Mesendoderm (in vitro differentiated cells): ENCODE results near the gene ELOVL5.

Experiments used
- DNase-seq: peaks from one replicate; pipeline ENCODE4 v3.0.0; 2013
- H2AK5ac ChIP-seq: 2 replicates; pipeline ENCODE4 v1.6.1; 2013; ENCODE audit warnings: low read length, inconsistent platforms
- H2BK120ac ChIP-seq: 2 replicates; pipeline ENCODE4 v1.6.1; 2013; ENCODE audit warnings: low read depth, mild to moderate bottlenecking, low read length, moderate library complexity, mixed read lengths
- H2BK15ac ChIP-seq: replicated peaks from 2 replicates; pipeline ENCODE4 v1.6.1; 2013; ENCODE audit warnings: low read depth, mild to moderate bottlenecking, moderate library complexity
- H2BK5ac ChIP-seq: 2 replicates; pipeline ENCODE4 v1.6.1; 2013; ENCODE audit warnings: low read length, inconsistent platforms
- H3K18ac ChIP-seq: 2 replicates; pipeline ENCODE4 v1.6.1; 2013; ENCODE audit warnings: mild to moderate bottlenecking, low read length, mixed read lengths
- H3K23ac ChIP-seq: one replicate; pipeline ENCODE4 v1.6.1; 2013; ENCODE audit warnings: low read length
- H3K27ac ChIP-seq: 2 replicates; pipeline ENCODE4 v1.5.1; 2013; ENCODE audit warnings: low read depth, mild to moderate bottlenecking, inconsistent platforms, low read length, moderate library complexity
- H3K27me3 ChIP-seq: 2 replicates; pipeline ENCODE4 v1.6.1; 2013; ENCODE audit warnings: low read length, control low read depth, mild to moderate bottlenecking, inconsistent platforms; ENCODE audit not compliant: insufficient read depth, poor library complexity
- H3K36me3 ChIP-seq: 2 replicates; pipeline ENCODE4 v1.6.1; 2013; ENCODE audit warnings: low read length, inconsistent platforms; ENCODE audit not compliant: control insufficient read depth, insufficient read depth
- H3K4ac ChIP-seq: one replicate; pipeline ENCODE4 v1.6.1; 2013; ENCODE audit warnings: low read depth, mild to moderate bottlenecking, low read length, moderate library complexity
- H3K4me1 ChIP-seq: 2 replicates; pipeline ENCODE4 v1.6.1; 2013; ENCODE audit warnings: low read depth, low read length, inconsistent platforms; ENCODE audit not compliant: control insufficient read depth
- H3K4me2 ChIP-seq: 2 replicates; pipeline ENCODE4 v1.6.1; 2013; ENCODE audit warnings: low read length
- H3K4me3 ChIP-seq: 2 replicates; pipeline ENCODE4 v1.5.1; 2013; ENCODE audit warnings: mild to moderate bottlenecking, low read length
- H3K56ac ChIP-seq: one replicate; pipeline ENCODE4 v1.6.1; 2013; ENCODE audit warnings: low read length
- H3K79me1 ChIP-seq: 2 replicates; pipeline ENCODE4 v1.6.1; 2013; ENCODE audit warnings: low read length, inconsistent platforms
- H3K79me2 ChIP-seq: 2 replicates; pipeline ENCODE4 v1.6.1; 2013; ENCODE audit warnings: mild to moderate bottlenecking, low read length; ENCODE audit not compliant: control insufficient read depth, insufficient read depth
- H3K9ac ChIP-seq: 2 replicates; pipeline ENCODE4 v1.6.1; 2013; ENCODE audit warnings: low read length, inconsistent platforms
- H4K5ac ChIP-seq: one replicate; pipeline ENCODE4 v1.6.1; 2013; ENCODE audit warnings: low read length
- H4K8ac ChIP-seq: one replicate; pipeline ENCODE4 v1.6.1; 2013; ENCODE audit warnings: low read depth, mild to moderate bottlenecking, control low read depth, low read length, moderate library complexity
- WGBS: extraction: QIAGEN DNeasy Blood & Tissue Kit; methylation state at CpG from one replicate; pipeline ENCODE4 v1.1.7; 2013; ENCODE audit warnings: low lambda C conversion rate, missing lambda C conversion rate; ENCODE audit not compliant: insufficient coverage; ENCODE audit errors: extremely low coverage; 5-methylcytosine and 5-hydroxymethylcytosine counted together

ELOVL5 gene

GRCh38 chr6:53333439-53334408, 15.0 kb downstream of the ELOVL5 start:
- WGBS: no CpG with 5 or more reads among the region's 5 CpGs
- H3K36me3 ChIP-seq: no peaks in the 10 kb centered on the region

GRCh38 chr6:53331678-53332077, 17.1 kb downstream of the ELOVL5 start:
- H3K4me1 ChIP-seq: peaks cover 15% of the 10 kb centered on the region
- no peak overlapping the region for H3K27ac ChIP-seq
- no peak overlapping the region for H3K18ac ChIP-seq
- H4K8ac ChIP-seq: no peak overlapping the region
- H2BK120ac ChIP-seq: no peak overlapping the region
- H3K56ac ChIP-seq: no peak overlapping the region
- no peak overlapping the region for H4K5ac ChIP-seq
- H3K27me3 ChIP-seq: no peaks in the 10 kb centered on the region
- no peak overlapping the region for H2BK5ac ChIP-seq
- peaks cover 30% of the 10 kb centered on the region for H3K79me1 ChIP-seq
- H3K4ac ChIP-seq: no peak overlapping the region
- H3K9ac ChIP-seq: no peak overlapping the region
- no peak overlapping the region for H2BK15ac ChIP-seq
- peaks cover 70% of the 10 kb centered on the region for H3K79me2 ChIP-seq
- H2AK5ac ChIP-seq: no peak overlapping the region
- DNase-seq: no peak
- H3K23ac ChIP-seq: no peak overlapping the region
- WGBS: no CpG with 5 or more reads among the region's 2 CpGs
- no peak overlapping the region for H3K4me3 ChIP-seq
- H3K4me2 ChIP-seq: no peak overlapping the region
- no peaks in the 10 kb centered on the region for H3K36me3 ChIP-seq

More at GRCh38 chr6:53333439-53334408, 15.0 kb downstream of the ELOVL5 start:
- Histone ChIP-seq H3K79me1 (peaks cover 38% of the 10 kb centered on the region), H3K4me1 (peaks cover 13% of the 10 kb centered on the region), H3K9ac (no peak overlapping the region), H2BK5ac (no peak overlapping the region), H3K23ac (no peak overlapping the region), H4K8ac (no peak overlapping the region), H3K56ac (no peak overlapping the region), H3K4ac (no peak overlapping the region), H2BK15ac (no peak overlapping the region), H2BK120ac (no peak overlapping the region), H3K27ac (no peak overlapping the region), H3K4me2 (no peak overlapping the region), H3K18ac (no peak overlapping the region), H4K5ac (no peak overlapping the region), H2AK5ac (no peak overlapping the region), H3K79me2 (peaks cover 77% of the 10 kb centered on the region), H3K4me3 (no peak overlapping the region), H3K27me3 (no peaks in the 10 kb centered on the region)
- no peak for DNase-seq

- Histone ChIP-seq H3K79me1 (peaks cover 31% of the 10 kb centered on the region), H3K36me3 (no peaks in the 10 kb centered on the region), H3K4me2 (no peak overlapping the region), H2BK120ac (no peak overlapping the region), H3K27me3 (no peaks in the 10 kb centered on the region), H2AK5ac (no peak overlapping the region), H3K4me3 (no peak overlapping the region), H3K79me2 (peaks cover 70% of the 10 kb centered on the region), H2BK5ac (no peak overlapping the region), H3K4ac (no peak overlapping the region), H4K8ac (no peak overlapping the region), H3K4me1 (peaks cover 10% of the 10 kb centered on the region), H3K27ac (no peak overlapping the region), H4K5ac (no peak overlapping the region), H3K18ac (no peak overlapping the region), H3K9ac (no peak overlapping the region), H3K56ac (no peak overlapping the region), H2BK15ac (no peak overlapping the region), H3K23ac (no peak overlapping the region)
- no peak for DNase-seq
- WGBS: no CpG with 5 or more reads among the region's 1 CpG
These were observed 18.6 kb downstream of the ELOVL5 start for GRCh38 chr6:53330137-53330536.

- Histone ChIP-seq H4K8ac (no peak overlapping the region), H3K18ac (no peak overlapping the region), H3K27ac (no peak overlapping the region), H3K27me3 (no peaks in the 10 kb centered on the region), H3K79me2 (peaks cover 70% of the 10 kb centered on the region), H3K4me1 (peaks cover 10% of the 10 kb centered on the region), H3K4me3 (no peak overlapping the region), H3K4me2 (no peak overlapping the region), H3K56ac (no peak overlapping the region), H3K23ac (no peak overlapping the region), H2AK5ac (no peak overlapping the region), H2BK120ac (no peak overlapping the region), H3K36me3 (no peaks in the 10 kb centered on the region), H3K4ac (no peak overlapping the region), H4K5ac (no peak overlapping the region), H2BK15ac (no peak overlapping the region), H3K9ac (no peak overlapping the region), H2BK5ac (no peak overlapping the region), H3K79me1 (peaks cover 27% of the 10 kb centered on the region)
- DNase-seq: no peak
These were observed 20.4 kb downstream of the ELOVL5 start for GRCh38 chr6:53328375-53328774.

- no peak overlapping the region for H2BK5ac ChIP-seq
- no peak overlapping the region for H2BK120ac ChIP-seq
- no peak overlapping the region for H3K27ac ChIP-seq
- H3K56ac ChIP-seq: no peak overlapping the region
- peaks cover 26% of the 10 kb centered on the region for H3K79me1 ChIP-seq
- no peaks in the 10 kb centered on the region for H3K27me3 ChIP-seq
- H4K5ac ChIP-seq: no peak overlapping the region
- H2BK15ac ChIP-seq: no peak overlapping the region
- H3K4me1 ChIP-seq: peaks cover 11% of the 10 kb centered on the region
- H4K8ac ChIP-seq: no peak overlapping the region
- H3K4me2 ChIP-seq: no peak overlapping the region
- H3K18ac ChIP-seq: no peak overlapping the region
- no peak overlapping the region for H3K4ac ChIP-seq
- no peaks in the 10 kb centered on the region for H3K36me3 ChIP-seq
- H3K79me2 ChIP-seq: peaks cover 68% of the 10 kb centered on the region
- no peak overlapping the region for H2AK5ac ChIP-seq
- DNase-seq: peak; percentile 42
- no peak overlapping the region for H3K9ac ChIP-seq
- H3K4me3 ChIP-seq: no peak overlapping the region
- H3K23ac ChIP-seq: no peak overlapping the region
These were observed 21.7 kb downstream of the ELOVL5 start for GRCh38 chr6:53327017-53327395.
